ENCODE results near the gene LPGAT1. TPM values are rescaled to one million over a fixed set of nuclear protein-coding genes. Genes with fewer than 3 reads are reported as not detected.

LPGAT1 gene
- total RNA-seq, 1 donor from 2014 or later, result 35.5 TPM

DNA sequence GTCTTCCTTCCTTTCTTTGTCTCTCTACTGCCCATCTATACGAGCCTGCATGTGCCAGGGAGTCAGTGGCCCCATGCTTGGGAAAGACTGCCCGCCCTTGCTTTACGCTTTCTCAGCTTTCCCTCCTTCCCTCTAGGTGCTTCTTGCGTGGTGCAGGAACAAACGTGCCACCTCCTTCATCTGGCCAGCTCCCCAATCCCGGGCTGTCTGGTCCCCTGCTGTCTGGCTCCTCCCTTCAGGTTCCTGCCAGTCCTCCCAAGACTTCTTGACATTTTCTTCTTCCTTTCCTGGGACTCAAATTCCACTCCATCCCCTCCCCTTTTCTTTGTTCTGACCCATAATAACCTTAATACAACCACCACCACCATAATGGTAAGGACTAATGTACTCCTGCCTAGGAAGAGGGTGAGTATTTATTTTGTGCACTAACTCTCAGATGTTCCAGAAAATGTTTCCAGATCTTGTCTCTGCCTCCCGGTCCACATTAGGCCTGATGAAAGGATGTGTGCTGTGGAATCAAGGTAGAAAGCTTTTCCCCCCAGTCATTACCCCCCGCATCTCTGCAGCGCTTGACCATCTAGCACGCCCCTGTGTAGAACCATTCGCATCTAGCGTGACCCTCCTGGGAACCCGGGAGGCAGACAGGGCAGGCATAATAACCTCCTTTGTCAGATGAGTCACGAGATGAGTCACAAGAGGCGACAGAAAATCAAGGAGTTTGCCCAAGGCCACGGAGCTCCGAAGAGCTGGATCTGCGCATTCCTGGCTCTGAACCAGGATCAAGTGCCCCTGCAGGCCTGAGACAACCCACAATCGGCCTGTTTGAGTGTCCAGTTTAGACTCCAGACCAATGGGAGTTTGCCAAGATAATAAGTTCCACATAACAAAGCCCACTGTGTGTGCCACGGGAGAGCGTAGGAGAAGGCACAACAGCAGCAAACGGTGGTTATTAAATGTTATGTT, 95.1 kb downstream of the LPGAT1 start:
- peak; percentile 51 for DNase-seq (ENCODE audit: low read depth)
- TF ChIP-seq, protein P1, sequence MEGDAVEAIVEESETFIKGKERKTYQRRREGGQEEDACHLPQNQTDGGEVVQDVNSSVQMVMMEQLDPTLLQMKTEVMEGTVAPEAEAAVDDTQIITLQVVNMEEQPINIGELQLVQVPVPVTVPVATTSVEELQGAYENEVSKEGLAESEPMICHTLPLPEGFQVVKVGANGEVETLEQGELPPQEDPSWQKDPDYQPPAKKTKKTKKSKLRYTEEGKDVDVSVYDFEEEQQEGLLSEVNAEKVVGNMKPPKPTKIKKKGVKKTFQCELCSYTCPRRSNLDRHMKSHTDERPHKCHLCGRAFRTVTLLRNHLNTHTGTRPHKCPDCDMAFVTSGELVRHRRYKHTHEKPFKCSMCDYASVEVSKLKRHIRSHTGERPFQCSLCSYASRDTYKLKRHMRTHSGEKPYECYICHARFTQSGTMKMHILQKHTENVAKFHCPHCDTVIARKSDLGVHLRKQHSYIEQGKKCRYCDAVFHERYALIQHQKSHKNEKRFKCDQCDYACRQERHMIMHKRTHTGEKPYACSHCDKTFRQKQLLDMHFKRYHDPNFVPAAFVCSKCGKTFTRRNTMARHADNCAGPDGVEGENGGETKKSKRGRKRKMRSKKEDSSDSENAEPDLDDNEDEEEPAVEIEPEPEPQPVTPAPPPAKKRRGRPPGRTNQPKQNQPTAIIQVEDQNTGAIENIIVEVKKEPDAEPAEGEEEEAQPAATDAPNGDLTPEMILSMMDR (conservative IDR thresholded peaks at IDR 0.05; ENCODE audit: low read depth, low read length), result no peak
- no peak overlapping the region for H3K4me3 ChIP-seq (ENCODE audit: low read depth, low read length)

DNA sequence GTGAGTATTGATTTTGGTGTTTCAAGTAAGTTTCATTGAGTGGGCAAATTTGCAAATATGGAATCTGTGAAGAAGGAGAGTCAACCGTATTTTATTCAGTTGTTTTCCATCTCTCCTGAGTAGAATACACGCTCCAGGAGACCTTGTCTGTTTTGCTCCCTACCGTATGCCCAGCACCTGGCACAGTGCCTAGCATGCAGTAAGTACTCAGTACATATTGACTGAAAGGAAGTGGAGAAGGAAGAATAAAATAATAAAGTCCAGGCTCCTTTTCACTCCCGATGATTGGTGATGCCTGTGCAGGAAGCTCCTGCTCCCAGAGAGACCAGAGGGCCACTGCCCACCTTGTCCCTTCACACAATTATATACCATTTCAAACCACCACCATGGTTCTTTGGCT, 95.8 kb downstream of the LPGAT1 start:
- H3K4me3 ChIP-seq (ENCODE audit: low read depth, low read length), result no peak overlapping the region
- no peak for DNase-seq (ENCODE audit: low read depth)
- TF ChIP-seq, protein P1 (conservative IDR thresholded peaks at IDR 0.05; ENCODE audit: low read depth, low read length), result no peak

DNA sequence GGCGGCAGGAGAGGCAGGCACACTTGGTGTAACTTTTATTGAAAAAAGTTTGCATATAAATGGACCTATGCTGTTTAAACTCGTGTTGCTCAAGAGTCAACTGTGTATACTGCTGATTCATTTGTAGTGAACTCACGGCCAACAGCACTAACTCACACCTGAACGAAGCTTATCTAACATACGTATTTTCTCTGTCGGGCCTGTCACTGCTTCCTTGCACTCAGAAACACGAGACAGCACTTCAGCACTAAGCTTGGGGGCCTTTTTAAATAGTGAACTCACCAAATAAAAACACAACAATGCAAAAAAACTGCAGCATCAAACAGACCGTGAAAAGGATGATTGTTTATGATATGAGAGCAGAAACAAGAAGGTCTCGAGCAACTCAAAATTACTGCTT, 96.2 kb downstream of the LPGAT1 start:
- no peak for DNase-seq (ENCODE audit: low read depth)
- TF ChIP-seq, protein P1 (conservative IDR thresholded peaks at IDR 0.05; ENCODE audit: low read depth, low read length), result no peak
- H3K4me3 ChIP-seq (ENCODE audit: low read depth, low read length), result no peak overlapping the region

DNA sequence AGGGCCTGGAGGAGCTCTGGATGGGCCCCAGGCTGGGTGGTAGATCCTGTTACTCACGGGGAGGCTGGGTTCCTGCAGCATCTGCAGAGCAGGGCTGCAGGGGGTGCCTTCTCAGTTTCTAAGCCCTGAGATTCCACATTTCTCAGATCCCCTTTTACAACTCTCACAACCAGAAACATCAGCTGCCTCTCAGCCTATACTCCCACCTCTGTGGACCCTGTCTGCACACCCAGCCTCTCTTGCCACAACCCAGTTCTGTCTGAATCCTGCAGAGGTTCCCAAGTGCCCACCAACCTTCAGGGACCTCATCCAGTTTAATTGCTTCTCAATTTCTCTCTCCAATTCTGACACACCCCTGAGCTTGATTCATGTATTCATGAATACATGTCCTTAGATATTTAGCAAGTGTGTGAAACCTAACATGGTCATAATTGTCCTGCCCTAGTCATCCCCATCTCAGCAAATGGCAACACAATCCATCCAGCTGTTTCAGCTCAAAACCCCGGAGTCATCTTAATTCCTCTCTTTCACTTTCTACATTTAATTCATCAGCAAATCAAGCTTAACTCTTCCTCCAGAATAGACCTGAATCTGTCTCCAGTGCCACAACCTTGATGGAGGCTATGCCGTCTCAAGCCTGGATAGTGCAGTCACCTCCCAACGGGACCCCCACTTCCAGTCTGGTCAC, 98.1 kb downstream of the LPGAT1 start:
- TF ChIP-seq, protein P1 (conservative IDR thresholded peaks at IDR 0.05; ENCODE audit: low read depth, low read length), result no peak
- DNase-seq (ENCODE audit: low read depth), result no peak
- no peak overlapping the region for H3K4me3 ChIP-seq (ENCODE audit: low read depth, low read length)

DNA sequence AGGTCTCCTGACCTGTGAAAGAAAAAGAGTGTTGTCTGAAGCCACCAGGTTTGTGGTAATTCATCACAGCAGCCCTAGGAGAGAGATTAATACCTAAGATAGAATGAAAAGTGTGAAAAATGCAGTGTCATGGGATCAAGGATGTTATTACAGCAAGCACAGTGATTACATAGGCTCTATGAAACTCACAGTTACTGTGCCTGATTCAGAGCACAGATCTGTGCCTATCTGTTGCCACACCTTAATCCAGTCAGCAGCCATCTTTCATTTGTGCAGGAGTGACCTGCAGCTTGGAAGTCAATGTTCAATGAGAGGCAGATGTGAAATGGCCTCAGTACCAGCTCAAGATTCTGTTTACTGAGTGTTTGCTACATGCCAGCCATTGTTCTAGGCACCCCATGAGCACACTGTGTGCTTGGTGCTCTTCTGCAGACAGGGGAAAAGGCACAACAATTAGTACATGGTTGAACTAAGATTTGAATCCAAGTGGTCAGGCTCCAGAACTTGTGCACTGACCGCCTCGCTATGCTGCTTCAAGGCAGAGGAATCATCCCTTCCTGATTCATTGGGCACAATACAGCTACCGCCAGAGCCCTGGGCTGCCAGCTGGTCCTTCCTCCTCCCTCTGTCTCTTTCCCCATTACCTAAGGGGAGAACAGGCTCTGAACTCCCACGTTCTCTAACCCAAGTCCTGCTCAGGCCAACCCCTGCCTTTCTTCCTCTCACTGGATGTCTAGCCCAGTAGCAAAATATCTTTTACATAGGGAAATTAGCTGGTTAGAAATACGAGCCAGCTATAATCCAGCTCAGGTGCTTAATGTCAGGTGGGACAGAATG, 98.9 kb downstream of the LPGAT1 start:
- H3K4me3 ChIP-seq (ENCODE audit: low read depth, low read length), result no peak overlapping the region
- no peak for DNase-seq (ENCODE audit: low read depth)
- TF ChIP-seq, protein P1 (conservative IDR thresholded peaks at IDR 0.05; ENCODE audit: low read depth, low read length), result no peak

DNA sequence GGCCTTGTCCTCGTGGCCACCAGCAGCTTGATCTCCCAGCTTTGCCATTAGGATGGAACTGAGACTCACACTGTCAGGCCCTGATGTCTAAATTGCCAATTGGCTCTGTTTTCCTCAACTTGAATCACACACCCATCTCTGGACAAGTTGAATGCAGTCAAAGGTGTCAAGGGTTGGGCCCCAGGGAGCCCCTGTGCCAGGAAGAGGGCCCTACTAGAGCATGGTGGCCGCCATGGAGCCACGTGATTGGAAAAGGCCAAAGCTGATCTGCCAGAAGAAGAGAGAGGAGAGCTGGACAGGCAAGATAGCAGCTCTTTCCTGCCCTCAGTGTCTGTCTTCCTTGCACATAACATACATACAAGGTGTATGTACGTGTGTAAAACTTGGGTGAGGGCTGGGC, 100.2 kb downstream of the LPGAT1 start:
- no peak for DNase-seq (ENCODE audit: low read depth)
- TF ChIP-seq, protein P1 (conservative IDR thresholded peaks at IDR 0.05; ENCODE audit: low read depth, low read length), result no peak
- H3K4me3 ChIP-seq (ENCODE audit: low read depth, low read length), result no peak overlapping the region
